BJ (cell line): ENCODE data around the gene IQCH. TPM values are rescaled to one million over a fixed set of nuclear protein-coding genes. Genes with fewer than 3 reads are reported as not detected.
A peak's percentile ranks its signal among the peaks of the same experiment; 100 is the strongest.

Experiments
- CTCF ChIA-PET: fragments of 350-600 bp; formaldehyde crosslinking; extraction: SDS; loops from one replicate; lab custom pipeline; 2021; ENCODE audit warnings: antibody characterized with exemption, inconsistent platforms; lab: Yijun Ruan, JAX
- POLR2A ChIA-PET: fragments of 300-600 bp; sonication (Branson Sonifier 250); formaldehyde crosslinking; extraction: SDS; loops from one replicate; lab custom pipeline; 2021; ENCODE audit warnings: antibody characterized with exemption; lab: Charles Lee
- DNase-seq: peaks from one replicate; pipeline ENCODE4 v3.0.0-alpha.2; 2011; ENCODE audit warnings: low read depth
- H3K27me3 ChIP-seq: 2 replicates; pipeline ENCODE4 v1.6.0; 2011; ENCODE audit warnings: low read length; ENCODE audit not compliant: control insufficient read depth, insufficient read depth
- H3K36me3 ChIP-seq: 2 replicates; pipeline ENCODE4 v1.5.1; 2011; ENCODE audit warnings: low read length; ENCODE audit not compliant: control insufficient read depth, insufficient read depth
- H3K4me3 ChIP-seq: 2 replicates; pipeline ENCODE4 v1.5.1; 2011; ENCODE audit warnings: low read depth, mild to moderate bottlenecking, control low read depth, low read length
- polyA minus RNA-seq: library from RNA; depleted of rRNA, polyadenylated mRNA; stranded (reverse); fragments of >200 nt; gene quantifications from 2 replicates; pipeline ENCODE4 v1.2.3, GENCODE V29; 2011; rRNA and poly(A)+ RNA removed
- polyA plus RNA-seq: library from polyadenylated mRNA; depleted of rRNA; stranded (reverse); fragments of >200 nt; gene quantifications from 2 replicates; pipeline ENCODE4 v1.2.3, GENCODE V29; 2011; rRNA removed
- TF ChIP-seq, protein P1 (sequence below): IDR thresholded peaks from 2 replicates; pipeline ENCODE4 v1.5.1; 2011; ENCODE audit warnings: low read depth, mild to moderate bottlenecking, control low read depth, inconsistent platforms, low read length, moderate library complexity; ENCODE audit not compliant: insufficient read depth

Gene IQCH
- polyA plus RNA-seq (0.82 and 1.5 TPM in 2 replicates), polyA minus RNA-seq (0.98 and 1.5 TPM in 2 replicates)

DNA sequence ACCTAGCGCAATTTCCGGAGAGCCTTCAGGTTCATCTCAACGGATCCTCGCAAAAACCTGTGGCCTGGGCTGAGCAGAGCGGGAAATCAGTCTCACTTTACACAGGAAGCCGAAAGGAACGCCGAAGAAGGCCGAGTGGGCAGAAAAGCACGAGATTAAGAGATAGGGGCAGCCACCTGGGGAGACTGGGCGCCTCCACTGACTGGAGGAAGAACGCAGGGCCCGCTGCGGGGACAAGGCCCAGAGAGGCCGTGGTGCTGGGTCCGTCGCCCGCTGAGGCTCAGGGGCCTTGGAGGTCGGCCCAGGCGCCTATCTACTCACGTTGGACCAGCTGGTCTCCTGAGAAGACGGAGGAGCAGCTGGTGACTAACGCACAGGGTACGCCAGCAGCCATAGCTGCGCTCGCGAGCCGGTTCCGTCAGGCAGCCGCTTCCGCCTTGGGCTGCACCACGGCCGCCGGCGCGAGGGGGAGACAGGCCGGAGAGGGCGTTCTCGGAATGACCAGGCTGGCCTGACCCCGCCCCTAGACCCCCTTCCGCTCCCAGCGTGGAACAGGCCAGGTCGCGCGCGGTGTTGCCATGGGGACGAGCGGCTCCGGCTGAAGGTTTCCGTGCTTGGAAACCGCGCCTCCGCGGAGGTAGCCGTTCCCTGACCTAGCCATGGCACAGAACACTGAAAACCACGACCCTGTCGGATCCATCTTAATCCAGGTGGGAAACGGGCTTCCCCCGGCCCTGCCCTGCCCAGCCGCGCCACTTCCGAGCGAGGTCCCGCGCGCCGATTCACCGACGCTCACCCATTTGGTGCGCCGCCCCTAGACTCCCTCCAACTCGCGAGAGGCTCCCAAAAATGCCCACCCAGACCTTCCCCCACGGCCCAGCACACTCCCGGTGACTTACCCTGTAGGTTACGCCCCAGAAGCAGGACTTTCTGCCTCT lies at the start of gene IQCH, which contains the start of gene AAGAB:
Gene IQCH (plus strand): TSS at position 549 of the 938 bp plus-strand sequence. CDS start 111 bp downstream, at position 660.
Gene AAGAB (minus strand): TSS at position 424 of the 938 bp plus-strand sequence. CDS start 30 bp downstream, at position 394.
- ChIA-PET POLR2A (no interaction called here), CTCF (interaction anchor here (0.5 to 0.9 kb wide), 3 partner anchors 8 to 164 kb away, joined by 3 read pairs; no protein-coding TSS in a partner anchor)
- peak; percentile 82 for DNase-seq
- TF ChIP-seq, protein P1, sequence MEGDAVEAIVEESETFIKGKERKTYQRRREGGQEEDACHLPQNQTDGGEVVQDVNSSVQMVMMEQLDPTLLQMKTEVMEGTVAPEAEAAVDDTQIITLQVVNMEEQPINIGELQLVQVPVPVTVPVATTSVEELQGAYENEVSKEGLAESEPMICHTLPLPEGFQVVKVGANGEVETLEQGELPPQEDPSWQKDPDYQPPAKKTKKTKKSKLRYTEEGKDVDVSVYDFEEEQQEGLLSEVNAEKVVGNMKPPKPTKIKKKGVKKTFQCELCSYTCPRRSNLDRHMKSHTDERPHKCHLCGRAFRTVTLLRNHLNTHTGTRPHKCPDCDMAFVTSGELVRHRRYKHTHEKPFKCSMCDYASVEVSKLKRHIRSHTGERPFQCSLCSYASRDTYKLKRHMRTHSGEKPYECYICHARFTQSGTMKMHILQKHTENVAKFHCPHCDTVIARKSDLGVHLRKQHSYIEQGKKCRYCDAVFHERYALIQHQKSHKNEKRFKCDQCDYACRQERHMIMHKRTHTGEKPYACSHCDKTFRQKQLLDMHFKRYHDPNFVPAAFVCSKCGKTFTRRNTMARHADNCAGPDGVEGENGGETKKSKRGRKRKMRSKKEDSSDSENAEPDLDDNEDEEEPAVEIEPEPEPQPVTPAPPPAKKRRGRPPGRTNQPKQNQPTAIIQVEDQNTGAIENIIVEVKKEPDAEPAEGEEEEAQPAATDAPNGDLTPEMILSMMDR: no peak
- no peaks in the 10 kb centered on the region for H3K36me3 ChIP-seq
- H3K27me3 ChIP-seq: no peaks in the 10 kb centered on the region
- peak within 1 kb of the TSS; percentile 99 for H3K4me3 ChIP-seq

DNA sequence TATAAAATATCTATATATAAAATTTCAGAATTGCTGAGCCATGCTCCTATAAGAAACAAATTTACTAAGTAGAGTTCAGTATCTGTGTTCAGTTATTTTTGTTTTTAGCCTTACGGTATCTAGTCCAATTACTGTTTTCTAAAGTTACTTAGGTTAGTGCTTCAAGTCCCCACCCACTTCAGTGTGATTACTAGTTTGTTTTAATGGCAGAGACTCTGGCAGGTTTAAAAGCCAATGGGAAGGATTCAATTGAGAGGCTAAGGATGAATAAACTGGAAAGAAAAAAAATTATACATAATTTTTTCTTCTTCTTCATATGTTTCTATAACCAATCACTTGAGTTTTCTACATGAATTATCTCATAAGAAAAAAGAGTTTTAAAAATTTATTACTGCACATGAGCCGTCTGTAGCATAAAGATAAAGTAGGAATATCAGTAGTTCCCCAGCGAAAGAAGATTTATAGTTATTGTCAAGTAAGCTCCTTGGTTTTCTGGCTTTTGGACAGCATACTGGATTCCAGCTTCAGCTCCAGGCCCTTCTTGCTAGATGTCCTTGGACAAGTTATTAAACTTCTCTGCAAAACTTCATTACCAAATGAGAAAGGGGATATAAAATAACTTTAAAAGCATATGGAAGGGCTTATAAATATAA lies 46.9 kb upstream of the IQCH start:
- Histone ChIP-seq H3K27me3 (no peaks in the 10 kb centered on the region), H3K4me3 (no peak overlapping the region), H3K36me3 (no peaks in the 10 kb centered on the region; the same call in none of the 2 replicates)
- no peak for DNase-seq
- CTCF ChIA-PET: interaction anchor here (0.6 kb wide), 1 partner anchor 15 kb away, joined by 3 read pairs; no protein-coding TSS in a partner anchor
- POLR2A ChIA-PET: no interaction called here
- TF ChIP-seq, protein P1: no peak

- TF ChIP-seq, protein P1: no peak
- ChIA-PET POLR2A (no interaction called here), CTCF (interaction anchor here (0.6 to 1.4 kb wide), 4 partner anchors 9 to 17 kb away, joined by 3 to 9 read pairs (median 3); no protein-coding TSS in a partner anchor)
- H3K36me3 ChIP-seq: no peaks in the 10 kb centered on the region; the same call in none of the 2 replicates
- DNase-seq: no peak
- H3K27me3 ChIP-seq: no peaks in the 10 kb centered on the region
- H3K4me3 ChIP-seq: no peak overlapping the region
Measured at GRCh38 chr15:67208396-67208795, 46.2 kb upstream of the IQCH start.

GRCh38 chr15:67210555-67211168 lies 43.9 kb upstream of the IQCH start:
- no peaks in the 10 kb centered on the region; the same call in 1 of the 2 replicates for H3K36me3 ChIP-seq
- CTCF ChIA-PET: interaction anchor here (1.1 kb wide), 1 partner anchor 8 kb away, joined by 3 read pairs; no protein-coding TSS in a partner anchor
- POLR2A ChIA-PET: no interaction called here

More at GRCh38 chr15:67210555-67211168, 43.9 kb upstream of the IQCH start:
- Histone ChIP-seq H3K27me3 (no peaks in the 10 kb centered on the region), H3K4me3 (no peak overlapping the region)
- DNase-seq: no peak
- TF ChIP-seq, protein P1: no peak
